Fibroblast of skin of scalp (primary cell): ENCODE measurements around the gene GPC3.
"Not testable (repeated sequence)": the region's sequence is repeated elsewhere in the genome, so short reads cannot be mapped to it uniquely, and the experiment has no call there.

Experiments used
- DNase-seq: peaks from one replicate; pipeline ENCODE4 v3.0.0-alpha.2; 2013

Gene GPC3

DNA sequence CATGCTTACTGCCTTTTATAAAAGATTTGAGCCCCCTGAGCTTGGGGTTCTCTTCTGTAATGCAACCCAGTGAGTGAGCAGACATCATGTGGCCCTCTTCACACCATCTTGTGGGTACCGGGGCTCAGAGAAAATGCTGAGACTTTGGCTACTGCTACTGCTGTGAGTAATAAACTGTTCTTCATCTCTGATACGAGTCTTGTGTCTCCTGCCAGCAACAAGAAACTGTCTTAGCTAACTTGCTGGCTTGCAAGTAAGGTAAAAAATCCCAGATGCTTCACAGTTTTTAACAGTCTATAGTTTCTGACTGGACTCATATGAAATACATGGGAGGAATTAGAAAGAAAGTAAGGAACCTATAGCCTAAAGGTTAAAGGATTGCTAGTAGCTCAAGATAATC lies 148.3 kb downstream of the GPC3 start:
- DNase-seq, result no peak

DNA sequence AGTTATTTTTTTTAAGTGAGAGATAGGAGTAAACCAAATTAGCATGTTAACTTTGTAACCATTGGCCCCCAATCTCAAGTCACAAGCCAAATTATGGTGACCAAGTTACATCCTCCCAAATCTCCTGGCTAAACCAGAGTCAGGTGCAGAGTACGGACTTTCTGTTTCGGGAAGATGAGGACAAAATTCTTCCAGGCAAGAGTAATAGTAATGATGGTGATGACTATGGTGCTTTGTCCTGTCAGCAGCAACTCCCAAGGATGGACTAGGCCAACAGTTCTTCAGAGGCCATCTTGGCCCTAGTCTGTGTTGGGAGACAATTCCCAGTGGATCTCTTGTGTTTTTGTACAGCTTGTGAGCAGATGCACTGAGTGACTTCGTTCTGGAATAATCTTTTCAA lies 148.8 kb downstream of the GPC3 start:
- no peak for DNase-seq

GRCh38 chrX:133834771-133835170 lies 150.6 kb downstream of the GPC3 start:
- DNase-seq, result no peak

GRCh38 chrX:133819546-133819945 lies 165.8 kb downstream of the GPC3 start:
- no peak for DNase-seq

DNA sequence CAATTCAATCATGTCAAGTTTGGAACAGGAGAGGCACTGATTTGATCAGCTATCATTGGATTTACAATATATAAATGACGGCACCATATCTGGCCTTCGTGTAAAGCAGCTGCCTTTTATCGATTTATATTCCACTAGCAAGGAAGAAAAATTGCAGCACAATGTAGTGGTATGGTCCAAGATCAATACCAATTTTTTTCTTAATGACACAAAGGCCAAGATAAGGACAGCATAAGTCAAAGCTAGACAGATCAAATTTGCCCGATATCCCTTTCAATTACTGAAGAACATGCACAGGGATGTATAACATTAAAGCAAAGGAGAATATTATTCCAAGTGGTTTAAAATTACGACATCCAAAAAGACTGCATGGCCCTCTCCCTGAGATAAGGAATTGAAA lies 167.4 kb downstream of the GPC3 start:
- no peak for DNase-seq

DNA sequence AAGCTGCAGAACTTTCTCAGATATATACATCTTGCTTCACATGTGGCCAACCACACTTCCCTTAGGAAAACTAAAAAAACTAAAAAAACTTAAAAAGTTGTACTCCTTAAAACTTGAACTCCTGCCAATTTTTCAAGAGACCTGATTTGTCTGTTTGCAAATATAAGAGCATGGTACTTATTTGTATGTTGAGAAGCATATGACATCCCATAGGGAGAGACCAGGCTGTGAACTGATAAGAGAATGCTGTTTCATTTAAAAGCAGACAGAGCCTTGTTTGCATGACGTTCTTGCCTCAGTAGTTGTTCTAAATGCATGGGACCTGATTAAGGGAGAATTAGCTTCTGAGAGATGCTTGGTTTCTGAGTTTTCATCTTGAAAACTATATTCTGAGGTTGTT lies 169.9 kb downstream of the GPC3 start:
- no peak for DNase-seq

DNA sequence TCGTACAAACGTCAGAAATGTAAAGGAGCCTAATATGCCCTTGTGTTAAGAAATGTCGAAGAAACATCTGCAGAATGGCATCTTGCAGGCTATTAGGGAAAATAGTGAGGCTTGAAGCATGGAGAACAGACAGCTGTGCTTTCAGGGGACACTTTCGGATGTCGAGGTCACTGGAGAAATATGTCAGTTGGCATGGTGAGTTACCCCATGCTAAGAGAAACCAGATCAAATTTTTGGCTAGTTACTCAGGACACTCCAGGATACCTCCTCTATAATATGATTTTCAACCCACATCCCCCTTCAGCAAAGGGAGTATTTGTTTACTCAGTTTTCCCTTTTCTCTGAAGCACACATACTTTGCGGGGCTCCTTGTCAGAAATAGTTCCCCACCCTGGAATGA lies 171.4 kb downstream of the GPC3 start:
- peak; percentile 83 for DNase-seq

DNA sequence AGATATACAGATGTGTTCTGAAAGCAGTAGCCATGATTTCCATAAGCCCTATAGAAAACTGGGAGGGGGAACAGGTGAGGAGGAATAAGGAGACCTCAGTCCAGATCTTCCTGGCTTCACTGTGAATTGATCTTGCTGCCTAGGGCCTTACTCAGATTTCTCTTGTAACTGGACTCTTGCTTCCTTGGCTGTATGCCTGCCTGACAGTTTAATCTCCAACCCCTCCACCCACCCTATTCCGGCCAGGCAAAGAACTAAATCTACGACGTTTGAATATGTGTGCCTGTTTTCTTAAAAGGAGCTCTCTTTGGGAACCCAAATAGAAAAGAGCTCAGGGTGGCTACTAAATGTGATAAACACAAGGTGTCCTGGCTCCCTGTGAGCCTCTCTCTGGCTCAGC lies 173.0 kb downstream of the GPC3 start:
- DNase-seq, result no peak

GRCh38 chrX:133810925-133811324 lies 174.5 kb downstream of the GPC3 start:
- no peak for DNase-seq

GRCh38 chrX:133804072-133804471 lies 181.3 kb downstream of the GPC3 start:
- DNase-seq, result no peak

DNA sequence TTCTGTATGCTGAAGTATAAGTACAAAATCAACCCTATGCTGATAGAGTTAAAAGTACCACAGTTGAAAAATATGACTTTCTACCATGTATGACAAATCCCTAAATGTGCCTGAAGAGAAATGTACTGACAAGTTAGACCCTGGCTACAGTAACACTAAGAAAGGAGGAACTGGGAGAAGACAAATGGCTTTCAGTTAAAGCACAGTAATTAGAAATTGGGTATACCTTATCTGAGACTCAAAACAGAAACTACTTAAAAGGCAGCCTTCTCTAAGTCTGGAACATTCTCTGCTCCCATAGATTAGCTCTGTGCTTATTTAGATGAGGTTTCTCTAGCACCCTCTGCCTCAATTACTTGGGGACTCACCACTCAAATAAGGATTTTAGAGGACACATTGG lies 189.1 kb downstream of the GPC3 start:
- no peak for DNase-seq

DNA sequence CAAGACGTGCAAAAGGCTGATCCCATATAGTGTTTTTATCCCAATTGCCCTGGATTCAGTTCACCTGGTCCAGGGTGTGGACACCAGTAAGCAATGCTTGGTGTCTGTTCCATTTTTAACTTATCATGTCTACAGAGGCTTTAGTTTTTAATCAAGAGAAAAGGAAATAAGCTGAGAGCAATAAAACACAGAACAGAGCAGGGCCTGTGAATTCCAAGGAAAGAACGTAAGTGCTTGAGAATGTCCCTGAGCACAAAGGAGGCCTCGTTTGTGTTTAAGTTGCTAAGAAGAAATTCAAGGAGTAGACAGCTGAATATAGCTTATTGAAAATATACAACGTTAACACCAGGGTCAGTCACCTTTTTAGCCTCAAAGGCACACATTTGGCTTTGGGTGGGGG lies 191.3 kb downstream of the GPC3 start:
- DNase-seq, result peak; percentile 12

DNA sequence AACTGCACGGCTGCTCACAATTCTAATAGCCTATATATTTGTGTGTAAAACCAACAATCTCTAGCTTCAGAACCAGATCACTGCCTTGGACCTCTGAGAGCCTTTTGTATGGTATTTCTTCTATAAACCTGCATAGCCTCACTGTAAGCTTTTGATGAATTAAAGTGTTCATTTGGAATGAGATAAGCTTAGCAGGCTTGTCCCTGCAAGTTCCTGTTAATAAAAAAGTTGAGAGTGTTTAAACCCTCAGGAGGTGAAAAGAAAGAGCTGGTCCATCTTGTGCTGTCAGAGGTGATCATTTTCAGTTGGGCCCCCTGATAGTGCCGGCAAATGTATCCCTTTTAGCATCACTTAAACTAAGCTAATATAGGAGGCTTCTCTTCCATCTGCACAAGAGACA lies 191.8 kb downstream of the GPC3 start:
- no peak for DNase-seq

- DNase-seq, result peak; percentile 68
Measured at GRCh38 chrX:133792198-133792953, 193.0 kb downstream of the GPC3 start.

DNA sequence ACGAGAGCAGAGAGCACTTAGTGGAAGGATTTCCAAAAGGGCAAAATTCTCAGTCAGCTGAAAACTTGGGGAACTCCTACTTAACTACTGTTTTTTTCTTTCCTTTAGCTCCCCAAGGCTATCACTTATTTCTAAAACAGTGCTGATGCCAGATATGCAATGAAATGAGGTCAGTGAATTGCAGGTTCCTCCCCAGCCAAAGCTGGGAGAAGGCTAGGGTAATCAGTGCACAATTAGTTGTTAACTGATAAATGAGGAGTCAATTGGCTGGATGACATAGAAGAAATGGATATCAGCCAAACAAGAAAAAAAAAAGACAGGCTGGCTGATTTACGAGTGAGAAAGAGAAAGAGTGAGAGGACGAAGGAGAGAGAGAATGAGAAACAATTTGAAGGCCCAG lies 195.6 kb downstream of the GPC3 start:
- DNase-seq, result no peak

DNA sequence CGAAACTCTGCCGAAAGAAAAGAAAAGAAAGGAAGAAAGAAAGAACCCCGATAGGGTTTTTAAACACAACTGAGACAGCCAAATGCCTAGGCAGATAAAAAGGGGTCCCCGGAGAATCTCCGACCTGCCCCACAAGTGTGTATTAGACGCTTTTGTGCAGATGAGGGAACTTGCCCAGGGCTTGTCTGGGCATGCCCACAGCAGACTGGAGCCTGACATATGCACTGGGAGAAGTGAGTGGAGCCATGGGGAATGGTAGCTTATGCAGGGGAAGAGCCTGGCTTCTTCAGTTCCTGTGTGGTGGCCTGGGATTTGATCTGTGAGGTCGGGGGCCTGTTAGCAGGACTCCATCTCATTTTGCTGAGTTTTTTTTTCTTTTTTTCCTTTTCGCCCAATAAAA lies 199.0 kb downstream of the GPC3 start:
- no peak for DNase-seq

GRCh38 chrX:133783274-133783673 lies 202.1 kb downstream of the GPC3 start:
- no peak for DNase-seq

DNA sequence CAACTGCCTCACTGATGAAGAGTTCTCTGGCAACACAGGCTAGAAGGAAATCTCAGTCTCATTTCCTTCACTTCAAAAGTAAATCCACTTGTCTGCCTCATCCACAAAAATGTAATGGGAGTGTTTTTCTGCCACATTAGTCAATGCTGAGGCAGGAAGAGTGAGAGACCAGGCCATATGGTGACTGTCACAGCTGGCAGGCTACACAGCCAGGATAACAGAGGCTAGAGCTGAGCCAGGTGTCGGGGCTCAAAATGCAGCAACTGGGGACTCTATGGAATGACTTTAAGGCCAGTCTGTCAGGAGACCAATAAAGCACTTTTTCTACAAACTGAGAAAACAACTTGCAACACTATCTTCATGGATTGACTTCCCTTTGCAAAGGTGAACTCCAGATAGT lies 204.2 kb downstream of the GPC3 start:
- DNase-seq, result no peak

DNA sequence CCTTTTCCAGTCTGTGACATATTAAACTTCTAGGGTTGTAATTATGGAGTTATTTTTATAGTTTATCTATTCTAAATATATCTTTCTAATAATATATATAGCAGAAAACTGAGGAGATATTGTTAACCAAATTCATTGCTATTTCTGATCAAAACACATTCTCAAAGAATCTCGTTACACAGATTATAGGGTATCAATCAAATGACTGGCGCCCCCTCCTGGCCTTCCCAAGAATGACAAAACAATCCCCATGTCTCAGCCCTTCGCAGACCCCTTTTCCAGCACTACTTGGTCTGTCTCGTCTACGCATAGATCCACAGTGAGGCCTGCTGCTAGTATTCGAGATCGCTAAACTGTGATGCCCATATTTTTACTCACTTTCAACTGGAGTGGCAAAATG lies 209.3 kb downstream of the GPC3 start:
- DNase-seq, result peak; percentile 2

DNA sequence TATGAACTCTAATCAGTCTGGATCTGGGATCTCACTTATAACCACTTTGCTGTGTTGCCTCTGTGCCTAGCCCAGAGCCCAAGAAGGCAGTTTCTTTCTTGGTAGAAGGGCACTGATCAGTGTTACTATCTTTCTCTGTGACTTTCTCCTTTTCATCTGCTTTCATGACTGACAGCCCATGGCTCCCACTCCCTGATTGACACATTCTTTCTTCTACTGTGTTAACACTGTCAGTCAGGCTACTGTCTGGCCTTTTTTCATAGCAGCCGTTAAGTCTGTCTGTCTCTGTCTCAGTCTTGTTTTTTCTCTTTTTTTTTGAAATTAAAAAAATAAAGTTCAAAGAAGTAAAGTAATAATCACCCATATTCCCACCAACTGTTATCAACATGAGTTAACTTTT lies 210.6 kb downstream of the GPC3 start:
- DNase-seq, result no peak

DNA sequence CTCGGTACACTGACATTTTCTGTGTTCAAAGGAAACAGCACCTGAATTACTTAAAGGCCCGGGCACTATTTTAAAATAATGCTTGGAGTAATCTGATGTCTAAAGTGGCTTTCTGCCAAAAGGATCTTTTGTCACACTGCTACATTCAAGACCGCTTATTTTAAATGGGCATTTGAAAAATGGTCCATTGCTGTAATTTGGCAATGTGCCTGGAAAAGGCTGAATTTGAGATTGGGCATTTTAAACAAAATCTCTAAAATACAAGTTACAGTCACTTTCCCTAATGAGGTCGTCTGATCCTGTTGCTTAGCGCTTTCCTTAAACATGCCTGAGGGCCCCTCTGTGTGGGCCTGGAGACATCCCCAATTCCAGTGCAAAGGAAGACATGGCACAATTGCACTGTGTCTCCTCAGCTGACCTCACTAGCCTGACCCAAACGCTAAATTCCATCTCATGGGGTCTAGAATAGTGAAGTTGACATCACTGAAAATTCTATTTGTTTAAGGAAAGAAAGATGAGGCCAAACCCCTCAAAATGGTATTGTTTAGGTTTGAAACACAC lies 214.2 kb downstream of the GPC3 start:
- DNase-seq, result no peak

- DNase-seq, result not testable (repeated sequence)
Measured at GRCh38 chrX:133762976-133763548, 222.3 kb downstream of the GPC3 start.

GRCh38 chrX:133754657-133755056 lies 230.7 kb downstream of the GPC3 start:
- no peak for DNase-seq

DNA sequence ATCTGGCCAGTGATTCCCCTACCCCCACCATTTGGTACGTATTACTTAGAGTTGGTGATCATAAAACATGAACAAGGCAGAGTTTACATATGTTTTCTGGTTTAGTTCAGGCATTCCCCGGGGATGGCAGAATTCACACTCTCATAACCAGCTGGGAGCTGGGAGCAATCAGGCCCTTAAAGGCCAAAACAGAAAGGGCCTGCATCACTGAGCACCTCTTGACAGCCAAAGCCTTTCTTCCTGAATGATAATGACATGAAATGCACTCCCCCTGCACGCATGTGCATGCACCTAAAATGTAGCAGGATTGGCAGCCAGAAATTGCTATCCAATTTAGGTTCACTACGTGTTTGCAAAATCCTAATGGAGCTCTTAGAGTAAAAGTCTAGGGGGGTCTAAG lies 235.4 kb downstream of the GPC3 start:
- no peak for DNase-seq
